DMS 273 (cell line): ENCODE measurements around the gene NPAS1.

Experiments
- DNase-seq: peaks from one replicate; lab custom pipeline; 2025; ENCODE audit not compliant: unreplicated experiment; lab: John Stamatoyannopoulos, UW

Gene NPAS1, protein sequence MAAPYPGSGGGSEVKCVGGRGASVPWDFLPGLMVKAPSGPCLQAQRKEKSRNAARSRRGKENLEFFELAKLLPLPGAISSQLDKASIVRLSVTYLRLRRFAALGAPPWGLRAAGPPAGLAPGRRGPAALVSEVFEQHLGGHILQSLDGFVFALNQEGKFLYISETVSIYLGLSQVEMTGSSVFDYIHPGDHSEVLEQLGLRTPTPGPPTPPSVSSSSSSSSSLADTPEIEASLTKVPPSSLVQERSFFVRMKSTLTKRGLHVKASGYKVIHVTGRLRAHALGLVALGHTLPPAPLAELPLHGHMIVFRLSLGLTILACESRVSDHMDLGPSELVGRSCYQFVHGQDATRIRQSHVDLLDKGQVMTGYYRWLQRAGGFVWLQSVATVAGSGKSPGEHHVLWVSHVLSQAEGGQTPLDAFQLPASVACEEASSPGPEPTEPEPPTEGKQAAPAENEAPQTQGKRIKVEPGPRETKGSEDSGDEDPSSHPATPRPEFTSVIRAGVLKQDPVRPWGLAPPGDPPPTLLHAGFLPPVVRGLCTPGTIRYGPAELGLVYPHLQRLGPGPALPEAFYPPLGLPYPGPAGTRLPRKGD

DNA sequence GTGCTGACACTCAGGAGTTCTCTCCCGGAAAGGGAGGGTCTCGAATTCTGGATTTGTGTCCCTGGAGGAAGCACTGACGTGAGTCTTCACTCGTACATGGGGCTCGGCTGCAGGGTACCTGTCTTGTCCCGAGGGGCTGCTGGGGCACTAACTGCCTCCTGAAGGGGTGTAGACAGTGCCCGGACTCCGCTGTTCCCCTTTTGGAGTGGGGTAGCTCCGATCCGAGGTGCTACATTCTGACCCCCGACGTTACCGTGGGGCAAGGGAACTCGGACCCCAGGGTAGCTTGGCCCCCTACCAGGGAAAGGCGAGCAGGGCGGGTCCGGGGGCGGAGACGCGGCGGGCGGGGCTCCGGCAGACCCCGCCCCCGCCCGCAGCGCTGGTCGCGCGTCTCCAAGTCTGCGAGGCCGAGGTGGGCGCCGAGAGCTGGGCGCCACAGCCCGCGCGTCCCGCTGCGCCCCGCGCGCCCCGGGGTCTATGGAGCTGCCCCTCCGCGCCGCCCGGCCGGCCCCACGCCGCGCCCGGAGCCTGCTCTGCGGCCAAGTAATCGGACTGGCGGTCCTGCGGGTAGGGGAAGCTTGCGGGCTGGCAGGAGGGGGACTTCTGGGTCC lies at the start of gene NPAS1:
Gene NPAS1 (plus strand): TSS at position 407 of the 611 bp plus-strand sequence. CDS start 1,211 bp downstream, outside the sequence.
- peak; percentile 54 for DNase-seq

DNA sequence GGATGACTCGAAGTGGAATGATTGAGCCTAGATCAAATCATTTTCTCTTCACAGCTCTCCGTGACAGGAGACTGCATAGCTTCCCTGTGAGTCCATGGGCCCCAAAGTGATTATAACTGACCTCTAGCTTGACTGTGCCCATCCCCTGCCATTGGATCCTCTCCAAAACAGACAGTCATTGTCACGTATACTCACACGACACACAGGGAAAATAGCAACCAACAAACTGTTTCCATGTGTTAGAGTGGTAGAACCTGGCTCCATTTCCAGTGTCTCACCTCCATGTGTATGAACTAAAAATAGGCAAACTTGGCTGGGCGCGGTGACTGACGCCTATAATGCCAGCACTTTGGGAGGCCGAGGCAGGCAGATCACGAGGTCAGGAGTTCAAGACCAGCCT lies 48.8 kb upstream of the NPAS1 start:
- no peak for DNase-seq

DNA sequence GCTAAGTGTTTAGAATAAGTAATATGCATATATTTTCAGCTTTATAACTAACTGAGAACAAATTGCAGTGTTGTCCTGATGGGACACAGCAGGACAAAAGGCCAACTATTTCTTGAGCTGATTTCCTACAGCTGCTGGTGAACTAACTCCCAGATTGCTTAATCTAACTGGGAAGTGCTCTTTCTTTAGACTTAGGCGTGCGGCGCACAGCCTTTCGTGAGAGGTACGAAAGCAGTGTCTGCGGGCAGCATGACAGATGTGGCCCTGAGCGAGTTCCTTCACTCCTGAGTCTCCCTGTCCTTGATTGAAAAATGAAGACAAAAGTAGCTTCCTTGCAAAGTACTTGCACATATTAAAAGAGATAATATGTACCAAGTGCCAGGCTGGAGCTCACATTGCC lies 47.3 kb upstream of the NPAS1 start:
- DNase-seq: no peak

DNA sequence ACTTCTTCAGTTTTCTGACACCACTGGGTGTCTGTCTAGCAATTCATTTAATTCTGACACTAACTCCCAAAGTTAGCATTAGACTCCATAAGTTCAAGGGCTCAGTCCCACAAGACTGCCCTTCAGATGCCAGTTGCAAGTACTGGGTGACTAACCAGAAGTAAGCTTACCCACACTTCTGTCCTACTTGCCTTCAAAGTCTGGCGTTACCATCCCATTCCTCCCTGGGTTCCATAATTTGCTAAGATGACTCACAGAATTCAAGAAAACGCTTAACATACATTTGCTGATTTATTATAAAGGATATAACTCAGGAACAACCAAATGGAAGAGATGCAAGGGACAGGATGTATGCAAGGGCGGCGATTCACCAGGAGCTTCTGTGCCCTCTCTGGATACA lies 45.5 kb upstream of the NPAS1 start:
- no peak for DNase-seq

DNA sequence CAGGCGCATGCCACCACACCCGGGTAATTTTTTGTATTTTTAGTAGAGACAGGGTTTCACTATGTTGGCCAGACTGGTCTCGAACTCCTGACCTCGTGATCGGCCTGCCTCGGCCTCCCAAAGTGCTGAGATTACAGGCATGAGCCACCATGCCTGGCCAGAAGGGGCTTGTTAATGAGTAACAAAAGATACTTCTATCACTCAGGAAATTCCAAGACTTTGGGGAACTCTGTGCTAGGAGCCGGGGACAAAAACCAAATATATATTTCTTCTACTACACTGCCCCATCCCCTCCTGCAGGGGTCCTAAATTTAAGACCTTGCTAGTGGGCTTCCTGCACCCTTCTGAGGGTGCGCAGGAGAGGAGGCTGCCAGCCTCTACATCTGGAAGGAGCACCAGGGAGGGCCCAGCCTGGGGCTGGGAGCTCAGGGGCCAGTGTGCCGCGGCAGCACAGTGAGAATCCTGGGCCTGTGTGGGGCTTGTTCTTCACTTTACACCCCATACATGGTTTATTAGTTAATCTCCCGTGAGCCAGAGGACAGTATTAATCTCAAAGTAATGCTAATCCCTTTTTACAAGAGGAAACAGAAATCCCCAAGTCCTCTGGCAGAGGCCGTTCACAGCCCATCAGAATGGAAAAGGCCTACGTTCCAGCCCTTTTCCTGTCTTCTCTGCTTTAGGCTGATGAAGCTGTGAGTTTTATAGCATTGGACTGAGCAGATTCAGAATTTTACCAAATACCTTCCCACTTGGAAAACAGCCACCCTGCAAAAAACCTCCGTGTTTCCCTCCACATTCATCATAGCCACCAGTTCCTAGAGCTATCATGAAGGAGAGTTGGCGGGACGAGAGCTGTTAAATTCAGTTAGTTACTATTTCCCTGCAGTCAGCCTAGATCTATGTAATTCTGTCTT lies 44.4 kb upstream of the NPAS1 start:
- no peak for DNase-seq

DNA sequence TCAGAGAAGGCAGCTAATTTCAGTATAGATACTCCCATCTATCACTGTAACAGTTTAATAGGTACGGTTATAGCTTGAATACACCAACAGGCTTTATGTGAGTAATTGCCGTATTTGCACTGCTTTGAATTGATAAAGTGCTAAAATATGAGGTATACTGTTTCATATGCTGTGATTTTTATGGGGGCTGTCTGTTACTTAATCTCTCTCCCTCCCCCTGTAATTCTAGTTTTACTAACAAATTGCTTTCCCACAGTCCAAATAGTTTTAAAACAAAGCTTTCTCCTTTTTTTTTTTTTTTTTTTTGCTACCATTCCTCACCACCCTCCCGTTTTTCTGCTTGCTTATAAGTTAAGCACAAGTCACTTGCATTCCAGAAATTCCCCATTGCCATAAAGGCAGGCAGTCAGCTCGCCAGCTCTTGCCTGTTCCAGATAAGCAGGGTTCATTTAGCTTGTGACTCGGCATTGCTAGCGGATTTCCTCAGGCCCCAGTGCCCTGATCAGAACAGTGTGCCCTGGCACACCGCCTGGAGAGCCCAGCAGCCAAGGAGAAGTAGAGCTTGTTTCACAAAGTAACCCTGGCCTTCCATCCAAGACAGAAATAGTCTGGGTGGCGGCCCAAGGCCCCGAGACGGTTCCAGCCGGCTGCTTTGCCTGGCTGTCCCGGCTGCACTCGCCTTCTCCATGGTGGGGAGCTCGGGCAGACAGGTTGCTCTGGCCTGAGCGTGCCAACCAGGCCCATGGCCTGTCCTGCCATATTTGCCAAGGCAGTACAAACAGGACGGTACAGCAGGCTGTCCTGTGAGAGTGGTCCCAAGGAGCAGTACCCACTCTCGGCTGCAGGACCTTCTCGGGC lies 43.5 kb upstream of the NPAS1 start:
- DNase-seq: peak; percentile 36

DNA sequence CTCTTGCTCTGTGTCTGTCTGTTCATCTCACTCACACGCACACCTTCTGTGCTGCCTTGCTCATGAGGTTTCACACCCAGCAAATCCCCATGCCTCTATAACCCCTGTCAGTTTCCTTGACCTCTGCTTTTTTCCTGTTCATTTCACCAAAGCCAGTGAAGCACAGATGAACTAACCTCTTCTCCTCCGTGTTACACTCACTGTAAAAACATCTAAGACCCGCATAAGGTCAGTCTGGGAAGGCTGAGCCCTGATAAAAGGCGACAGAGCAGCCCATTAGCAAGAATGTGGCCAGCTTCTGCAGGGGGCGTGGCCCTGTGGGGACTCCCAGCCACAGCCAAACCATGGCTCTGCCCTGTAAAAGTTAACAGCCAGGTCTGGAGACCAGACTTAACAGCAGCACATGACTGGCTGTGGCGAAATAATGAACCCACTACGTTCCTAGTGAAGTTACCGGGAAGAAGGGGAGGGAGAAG lies 42.8 kb upstream of the NPAS1 start:
- no peak for DNase-seq

DNA sequence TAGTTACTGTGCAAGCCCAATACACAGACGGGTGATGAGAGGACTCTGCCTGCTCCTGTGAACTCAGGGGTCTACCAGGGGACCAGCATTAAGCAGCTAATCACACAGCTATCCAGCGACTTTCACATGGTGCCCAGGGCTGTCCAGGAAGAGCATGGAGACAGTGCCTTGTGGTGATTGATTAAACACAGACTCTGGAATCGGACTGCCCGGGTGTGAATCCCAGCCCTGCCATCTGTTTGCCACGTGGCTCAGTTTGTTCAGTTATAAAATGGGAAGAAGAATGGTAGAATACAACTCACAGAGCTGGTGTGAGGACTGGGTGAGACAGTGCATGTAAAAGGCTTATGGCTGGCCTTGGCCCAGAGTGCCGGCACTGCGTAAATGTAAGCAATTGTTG lies 42.1 kb upstream of the NPAS1 start:
- DNase-seq: no peak

DNA sequence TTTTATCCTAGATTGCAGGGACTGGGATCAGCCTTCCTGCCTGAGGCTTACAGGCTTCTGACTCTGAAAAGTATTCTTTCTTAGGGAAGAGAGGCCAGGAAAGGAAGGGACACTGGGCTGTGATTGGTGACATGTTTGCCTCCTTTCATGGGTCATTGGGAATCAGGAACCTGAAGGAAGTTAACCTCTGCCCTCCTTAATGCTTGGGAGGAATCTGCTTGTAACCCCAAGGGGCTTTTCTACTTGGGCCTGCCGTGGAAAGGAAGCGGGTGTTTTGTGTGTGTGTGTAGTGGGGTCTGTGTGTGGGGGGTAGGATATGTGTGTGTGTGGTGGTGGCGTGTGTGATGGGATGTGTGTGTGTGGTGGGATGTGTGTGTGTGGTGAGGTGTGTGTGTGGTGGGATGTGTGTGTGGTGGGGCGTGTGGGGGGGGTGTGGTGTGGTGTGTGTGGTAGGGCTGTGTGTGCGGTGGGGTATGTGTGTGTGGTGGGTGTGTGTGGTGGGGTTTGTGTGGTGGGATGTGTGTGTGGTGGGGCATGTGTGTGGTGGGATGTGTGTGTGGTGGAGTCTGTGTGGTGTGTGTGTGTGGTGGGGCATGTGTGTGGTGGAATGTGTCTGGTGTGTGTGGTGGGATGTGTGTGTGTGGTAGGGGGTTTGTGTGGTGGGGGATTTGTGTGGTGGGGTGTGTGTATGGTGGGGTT lies 41.3 kb upstream of the NPAS1 start:
- DNase-seq: no peak

DNA sequence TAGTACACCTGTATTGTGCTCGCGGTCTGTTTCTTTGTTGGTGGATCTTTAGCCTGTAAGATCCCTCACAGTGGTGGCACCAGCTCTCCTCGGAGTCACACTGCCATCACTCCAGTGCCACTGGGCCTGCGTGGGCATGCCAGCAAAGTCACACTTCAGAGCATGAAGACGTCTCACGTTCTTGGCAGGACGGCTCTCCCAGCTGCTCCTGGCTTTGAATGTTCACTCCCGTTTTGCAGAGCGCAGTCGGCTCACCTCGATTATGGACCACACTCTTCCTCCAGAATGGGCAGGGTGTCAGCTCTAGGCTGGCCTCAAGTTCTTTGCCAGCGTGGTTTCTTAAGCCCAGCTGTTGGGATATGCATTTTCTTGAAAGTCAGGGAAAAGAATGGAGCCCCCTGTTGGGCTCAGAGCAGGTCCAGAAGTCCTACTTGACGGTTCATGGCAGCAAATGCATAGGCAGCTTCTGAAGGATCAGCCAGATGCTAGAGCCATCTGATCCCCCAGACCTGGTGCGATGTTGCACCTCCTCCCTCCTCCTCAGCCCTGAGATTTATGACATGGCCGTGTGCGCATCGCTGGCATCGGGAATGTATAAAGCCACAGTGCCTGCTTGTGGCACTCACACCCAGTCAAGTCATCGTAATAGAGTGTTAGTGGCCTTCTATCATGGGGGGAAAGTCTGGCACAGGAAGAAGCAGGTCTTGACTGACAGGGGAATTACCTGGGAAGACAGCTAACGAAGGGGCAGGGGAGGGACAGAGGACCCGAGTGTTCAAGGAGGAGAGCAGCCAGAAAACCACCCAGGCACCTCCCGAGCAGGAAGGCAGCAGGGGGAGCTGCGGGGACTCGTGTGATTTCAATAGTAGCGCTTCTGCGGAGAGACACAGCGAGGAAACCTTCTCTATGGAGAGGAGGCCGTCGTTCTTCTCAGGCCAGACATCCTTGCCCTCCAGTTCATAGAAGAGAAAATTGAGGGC lies 40.2 kb upstream of the NPAS1 start:
- DNase-seq: peak; percentile 61

DNA sequence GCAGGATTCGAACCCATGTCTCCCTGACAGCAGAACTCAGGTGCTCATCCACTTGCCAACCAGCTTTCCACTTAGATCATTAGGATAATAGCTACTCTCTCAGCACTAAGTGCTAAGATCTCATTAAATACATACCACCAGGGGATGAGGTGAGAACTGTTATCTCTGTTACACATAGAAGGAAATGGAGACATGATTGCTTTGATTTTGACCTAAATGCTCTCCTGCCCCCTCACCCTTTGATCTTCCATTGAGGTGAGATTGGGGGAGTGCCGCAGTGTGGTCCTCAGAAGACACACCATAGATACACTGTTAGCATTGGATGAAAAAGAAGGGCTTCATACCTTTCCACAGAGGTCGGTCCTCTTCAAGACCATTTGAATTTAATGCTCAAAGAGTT lies 38.9 kb upstream of the NPAS1 start:
- DNase-seq: no peak

DNA sequence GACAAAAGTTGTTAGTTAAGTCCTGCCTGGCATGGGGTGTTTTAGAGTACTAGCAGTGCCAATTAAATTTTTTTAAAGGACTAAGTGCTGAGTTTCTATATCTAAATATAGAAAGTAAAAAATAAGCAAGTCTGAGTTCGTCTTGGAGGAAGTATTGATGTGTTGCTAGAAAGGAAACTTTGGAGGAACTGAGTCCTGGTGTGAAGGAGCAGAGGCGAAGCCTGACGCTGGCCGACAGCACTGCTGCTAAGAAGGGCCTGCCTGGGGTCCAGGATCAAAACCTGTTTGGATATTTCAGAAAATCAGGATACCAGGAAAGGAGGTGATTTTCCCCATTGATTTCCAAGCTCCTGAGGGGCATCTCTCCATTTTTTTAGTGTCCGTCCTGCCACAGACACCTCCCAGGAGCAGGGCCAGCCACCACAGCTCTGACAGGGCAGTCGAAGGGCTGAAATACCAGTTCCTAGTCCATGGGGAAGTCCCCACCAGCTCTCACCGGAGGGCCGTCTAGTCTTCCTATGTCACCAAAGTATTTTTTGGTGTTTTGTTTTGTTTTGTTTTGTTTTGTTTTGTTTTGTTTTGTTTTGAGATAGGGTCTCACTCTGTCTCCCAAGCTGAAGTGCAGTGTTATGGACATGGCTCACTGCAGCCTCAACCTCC lies 38.2 kb upstream of the NPAS1 start:
- DNase-seq: no peak

DNA sequence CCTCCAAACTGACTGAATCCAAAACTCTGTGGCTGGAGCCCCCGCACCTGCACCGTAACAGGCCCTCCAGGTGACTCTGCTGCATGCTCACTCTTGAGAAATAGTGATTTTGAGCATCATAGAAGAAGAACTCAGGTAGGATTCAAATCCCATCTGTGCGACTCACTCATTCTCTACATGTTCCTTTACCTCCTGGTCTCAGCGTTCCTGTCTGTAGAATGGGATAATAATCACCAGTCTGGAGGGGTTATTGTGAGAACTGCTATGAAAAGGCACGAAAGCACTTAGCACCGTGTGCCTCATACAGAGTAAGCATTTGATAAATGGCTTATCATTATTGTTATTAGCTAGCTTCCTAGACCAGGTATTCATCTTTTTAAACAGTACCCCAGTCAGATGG lies 36.5 kb upstream of the NPAS1 start:
- no peak for DNase-seq

DNA sequence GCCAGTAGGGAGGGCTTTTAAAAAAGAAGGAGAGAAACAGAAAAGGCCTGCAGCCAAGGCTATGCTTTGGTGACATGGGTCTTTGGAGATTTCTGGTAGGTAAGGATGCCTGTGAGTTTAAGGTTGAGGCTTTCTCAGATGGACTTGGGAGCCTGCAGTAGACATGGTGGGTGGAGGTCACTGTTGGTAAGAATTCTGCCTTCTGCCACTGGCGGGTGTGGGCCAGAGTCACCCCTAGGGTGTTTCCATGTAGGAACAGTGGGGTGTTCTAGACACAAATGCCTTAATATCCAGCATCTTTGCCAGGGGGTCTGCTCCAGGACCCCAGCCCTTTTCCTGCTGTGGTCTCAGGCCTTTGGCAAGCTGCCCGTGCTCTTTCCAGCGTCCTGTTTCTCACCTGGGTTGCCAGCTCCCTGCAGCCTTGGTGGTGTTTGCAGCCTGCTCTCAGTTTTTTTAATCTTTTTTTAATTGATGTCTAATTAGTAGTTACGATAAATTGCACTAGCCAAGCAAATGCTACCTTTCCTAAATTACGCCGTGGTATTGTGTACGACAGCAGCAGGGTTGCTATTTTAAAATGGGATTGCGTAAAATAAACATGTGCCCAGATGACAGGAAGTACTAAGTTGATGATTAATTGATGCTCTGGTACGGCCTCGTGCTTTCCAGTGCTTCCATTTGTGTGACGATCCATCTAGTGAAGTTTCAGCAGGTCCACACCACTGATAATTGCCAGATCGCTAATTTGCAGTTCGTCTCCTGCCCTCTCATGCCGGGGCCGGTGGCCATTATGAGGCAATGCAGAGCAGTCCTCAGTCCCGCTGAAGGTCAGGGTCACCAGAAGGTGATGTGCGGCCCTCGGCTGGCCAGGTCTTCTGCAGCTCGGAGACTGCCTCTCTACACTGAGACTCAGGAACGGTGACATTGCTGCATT lies 35.3 kb upstream of the NPAS1 start:
- no peak for DNase-seq

DNA sequence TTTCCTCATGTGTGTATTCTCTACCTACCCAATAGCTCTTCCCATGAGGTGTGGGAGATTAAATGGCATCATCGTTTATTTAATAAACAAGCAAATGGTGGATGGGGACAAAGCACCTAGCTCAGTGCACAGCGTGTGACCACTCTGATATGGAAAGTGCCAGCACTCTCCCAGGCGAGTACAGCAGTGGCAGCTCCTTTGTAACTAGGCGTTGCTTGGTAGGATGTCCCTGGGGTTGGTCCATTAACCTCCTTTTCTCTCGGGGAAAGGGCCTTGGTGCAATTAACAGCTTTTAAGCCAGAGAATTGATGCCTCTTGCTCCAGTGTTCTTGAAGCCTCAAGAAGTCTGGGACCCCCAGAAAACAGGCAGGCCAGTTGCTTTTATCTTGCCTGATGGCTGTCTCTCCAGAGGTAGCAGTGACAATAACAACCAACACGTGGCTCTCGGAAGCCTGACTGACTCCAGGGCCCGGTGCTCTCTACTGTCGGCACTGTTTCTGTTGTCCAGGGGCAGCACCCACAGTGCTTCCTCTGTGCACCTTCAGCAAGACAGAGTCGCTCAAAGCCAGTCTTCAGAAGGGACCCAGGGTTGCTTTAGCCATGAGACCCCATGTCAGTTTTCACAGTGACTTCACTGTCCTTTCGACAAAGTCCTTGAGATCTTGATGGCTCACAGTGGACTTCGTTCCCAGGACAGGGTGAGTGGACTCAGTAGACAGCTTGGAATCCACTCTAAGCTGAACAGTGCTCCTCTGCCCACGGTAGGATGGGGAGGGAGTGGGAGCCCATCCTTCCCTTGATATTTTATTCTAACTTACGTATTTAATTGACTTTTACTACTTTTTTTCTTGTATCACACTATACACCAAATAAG lies 33.9 kb upstream of the NPAS1 start:
- no peak for DNase-seq
